GM21390 (cell line): ENCODE data around the gene ERV3-1.
"Not testable (repeated sequence)": the region's sequence is repeated elsewhere in the genome, so short reads cannot be mapped to it uniquely, and the experiment has no call there.

Source experiments
- ATAC-seq: cut with Tn5 transposase; IDR thresholded peaks from one replicate; pipeline ENCODE4 v1.9.1; 2021; ENCODE audit not compliant: unreplicated experiment

Gene ERV3-1

GRCh38 chr7:65006094-65006992, at the start of gene ERV3-1:
Gene ERV3-1 (minus strand): TSS chr7:65006687. CDS start chr7:64993026, 13,661 bp downstream.
- peak; percentile 100 for ATAC-seq

- not testable (repeated sequence) for ATAC-seq
Measured at GRCh38 chr7:65055786-65056185, 49.3 kb upstream of the ERV3-1 start.

- not testable (repeated sequence) for ATAC-seq
Measured at GRCh38 chr7:65054466-65054994, 48.0 kb upstream of the ERV3-1 start.

GRCh38 chr7:65051654-65052053, 45.2 kb upstream of the ERV3-1 start:
- not testable (repeated sequence) for ATAC-seq

GRCh38 chr7:65051139-65051538, 44.7 kb upstream of the ERV3-1 start:
- not testable (repeated sequence) for ATAC-seq

- ATAC-seq, result not testable (repeated sequence)
Measured at GRCh38 chr7:65046329-65046728, 39.8 kb upstream of the ERV3-1 start.

GRCh38 chr7:65045589-65045988, 39.1 kb upstream of the ERV3-1 start:
- not testable (repeated sequence) for ATAC-seq

- ATAC-seq, result peak; percentile 26
Measured at GRCh38 chr7:65038767-65039166, 32.3 kb upstream of the ERV3-1 start.

GRCh38 chr7:65037740-65038688, 31.5 kb upstream of the ERV3-1 start:
- peak; percentile 80 for ATAC-seq

GRCh38 chr7:65036526-65036925, 30.0 kb upstream of the ERV3-1 start:
- ATAC-seq, result not testable (repeated sequence)

- ATAC-seq, result not testable (repeated sequence)
Measured at GRCh38 chr7:65035469-65035868, 29.0 kb upstream of the ERV3-1 start.

GRCh38 chr7:65034120-65034782, 27.8 kb upstream of the ERV3-1 start:
- ATAC-seq, result not testable (repeated sequence)

GRCh38 chr7:65033391-65033790, 26.9 kb upstream of the ERV3-1 start:
- not testable (repeated sequence) for ATAC-seq

GRCh38 chr7:65025023-65025422, 18.5 kb upstream of the ERV3-1 start:
- ATAC-seq, result not testable (repeated sequence)

- not testable (repeated sequence) for ATAC-seq
Measured at GRCh38 chr7:65020978-65021377, 14.5 kb upstream of the ERV3-1 start.

GRCh38 chr7:65009881-65010280, 3.4 kb upstream of the ERV3-1 start:
- not testable (repeated sequence) for ATAC-seq

GRCh38 chr7:65009394-65009793, 2.9 kb upstream of the ERV3-1 start:
- not testable (repeated sequence) for ATAC-seq

- ATAC-seq, result not testable (repeated sequence)
Measured at GRCh38 chr7:65007036-65007435, 549 bp upstream of the ERV3-1 start.

GRCh38 chr7:65004575-65004974, 1.9 kb downstream of the ERV3-1 start:
- no peak for ATAC-seq

- ATAC-seq, result no peak
Measured at GRCh38 chr7:65002972-65003585, 3.4 kb downstream of the ERV3-1 start.
